CD14-positive monocyte (primary cell): ENCODE data around the gene ARFGEF3. TPM values are rescaled to one million over a fixed set of nuclear protein-coding genes. Genes with fewer than 3 reads are reported as not detected.

Experiments
- DNase-seq, 3 donors: peaks; one replicate each; pipeline ENCODE4 v3.0.0-alpha.2; 2011 to 2022
- H2AFZ ChIP-seq: 2 replicates; pipeline ENCODE4 v1.6.0; 2012; ENCODE audit warnings: mild to moderate bottlenecking, low read depth, low read length, inconsistent platforms; ENCODE audit not compliant: insufficient read depth, poor library complexity, severe bottlenecking
- H3K27ac ChIP-seq, 2 donors: 1 replicate in 1 of 2; 2 replicates in 1 of 2; pipeline ENCODE4 v1.5.1; 2012 to 2013; ENCODE audit warnings: low read length in 2 of 2, control low read depth in 1 of 2, inconsistent platforms in 1 of 2, low read depth in 1 of 2, mild to moderate bottlenecking in 1 of 2
- H3K27me3 ChIP-seq, 2 donors: one replicate each; pipeline versions ENCODE4 v1.6.0 to v1.6.1; 2011 to 2013; ENCODE audit warnings: low read length in 2 of 2; ENCODE audit not compliant: control insufficient read depth in 2 of 2, insufficient read depth in 2 of 2
- H3K36me3 ChIP-seq, 2 donors: replicated peaks in 1 of 2; 1 replicate in 1 of 2; 2 replicates in 1 of 2; pipeline versions ENCODE4 v1.5.1 to v1.6.1; 2012 to 2013; ENCODE audit warnings: low read length in 2 of 2, control low read depth in 1 of 2, inconsistent platforms in 1 of 2, mild to moderate bottlenecking in 1 of 2; ENCODE audit not compliant: insufficient read depth in 2 of 2, control insufficient read depth in 1 of 2
- H3K4me1 ChIP-seq, 2 donors: 1 replicate in 1 of 2; 2 replicates in 1 of 2; pipeline versions ENCODE4 v1.5.1 to v1.6.1; 2012 to 2013; ENCODE audit warnings: low read length in 2 of 2, control low read depth in 1 of 2, inconsistent platforms in 1 of 2, mild to moderate bottlenecking in 1 of 2, moderate library complexity in 1 of 2; ENCODE audit not compliant: insufficient read depth in 2 of 2, control insufficient read depth in 1 of 2
- H3K4me2 ChIP-seq: replicated peaks from 2 replicates; pipeline ENCODE3; 2012; ENCODE audit warnings: low read length, moderate library complexity, mild to moderate bottlenecking; ENCODE audit not compliant: poor library complexity, severe bottlenecking; ENCODE audit errors: extremely low read depth
- H3K4me3 ChIP-seq, 3 experiments: fragments of 200-600 bp in 1 of 3; sonication (generic) in 1 of 3; replicated peaks in 1 of 3; 1 replicate in 2 of 3; 2 replicates in 1 of 3; pipeline ENCODE4 v1.5.1; 2011 to 2013; ENCODE audit warnings: low read length in 3 of 3, mild to moderate bottlenecking in 3 of 3, control low read depth in 2 of 3, low read depth in 2 of 3, inconsistent platforms in 1 of 3, moderate library complexity in 1 of 3
- H3K79me2 ChIP-seq: 2 replicates; pipeline ENCODE4 v1.6.0; 2012; ENCODE audit warnings: mild to moderate bottlenecking, control low read depth, inconsistent platforms, low read length, moderate library complexity; ENCODE audit not compliant: insufficient read depth
- H3K9ac ChIP-seq: 2 replicates; pipeline ENCODE4 v1.6.0; 2017; ENCODE audit warnings: low read length, mild to moderate bottlenecking; ENCODE audit not compliant: insufficient read depth, poor library complexity, severe bottlenecking
- H3K9me3 ChIP-seq, 2 donors: replicated peaks in 1 of 2; 1 replicate in 1 of 2; 2 replicates in 1 of 2; pipeline versions ENCODE4 v1.5.1 to v1.6.1; 2012 to 2013; ENCODE audit warnings: low read length in 2 of 2, control low read depth in 1 of 2; ENCODE audit not compliant: control insufficient read depth in 1 of 2, insufficient read depth in 1 of 2
- H4K20me1 ChIP-seq: 2 replicates; pipeline ENCODE4 v1.6.0; 2012; ENCODE audit warnings: mild to moderate bottlenecking, low read length, control low read depth, moderate library complexity; ENCODE audit not compliant: insufficient read depth
- H3K27ac Mint-ChIP-seq, 7 donors: one replicate each; pipeline ENCODE4 v1.8.0; 2020; ENCODE audit warnings: mild to moderate bottlenecking in 7 of 7, mixed read lengths in 7 of 7, moderate library complexity in 6 of 7, inconsistent platforms in 2 of 7
- H3K27me3 Mint-ChIP-seq, 3 donors: one replicate each; pipeline ENCODE4 v1.8.0; 2021 to 2022; ENCODE audit warnings: low read depth in 3 of 3, mild to moderate bottlenecking in 3 of 3, mixed read lengths in 3 of 3, moderate library complexity in 3 of 3, inconsistent platforms in 1 of 3
- H3K36me3 Mint-ChIP-seq, 2 donors: one replicate each; pipeline ENCODE4 v1.8.0; 2020; ENCODE audit warnings: mixed read lengths in 2 of 2, inconsistent platforms in 1 of 2, mild to moderate bottlenecking in 1 of 2
- H3K4me1 Mint-ChIP-seq: one replicate; pipeline ENCODE4 v1.8.0; 2020; ENCODE audit warnings: mild to moderate bottlenecking, mixed read lengths
- H3K4me3 Mint-ChIP-seq, 2 donors: one replicate each; pipeline ENCODE4 v1.8.0; 2020; ENCODE audit warnings: mild to moderate bottlenecking in 2 of 2, mixed read lengths in 2 of 2, moderate library complexity in 1 of 2
- H3K9me3 Mint-ChIP-seq, 7 donors: one replicate each; pipeline ENCODE4 v1.8.0; 2020 to 2022; ENCODE audit warnings: mixed read lengths in 7 of 7, mild to moderate bottlenecking in 6 of 7, moderate library complexity in 6 of 7, inconsistent platforms in 2 of 7
- CTCF ChIP-seq: fragments of 200-600 bp; IDR thresholded peaks from one replicate; pipeline ENCODE4 v1.8.0; 2022; ENCODE audit warnings: antibody characterized with exemption, mild to moderate bottlenecking
- WGBS: methylation state at CpG from one replicate; pipeline ENCODE4 v1.1.5; 2013; ENCODE audit warnings: missing lambda C conversion rate; ENCODE audit not compliant: insufficient coverage; 5-methylcytosine and 5-hydroxymethylcytosine counted together
- intact Hi-C, 2 donors: fragments of 100-400 bp; cut with micrococcal nuclease; formaldehyde crosslinking; loops; one replicate each; pipeline versions ENCODE4 v1.15.0 to v1.15.1; 2023
- polyA plus RNA-seq, 3 donors: library from polyadenylated mRNA; depleted of rRNA in 1 of 3; unstranded in 2 of 3; stranded (reverse) in 1 of 3; fragments of 300-500 nt in 2 of 3; fragments of >200 nt in 1 of 3; fragmentation: Illumina TruSeq in 2 of 3; gene quantifications; 1 replicate in 2 of 3; 2 replicates in 1 of 3; pipeline ENCODE4 v1.2.3, GENCODE V29; 2012 to 2021

ARFGEF3 gene
- polyA plus RNA-seq, 3 donors: not detected

- Histone ChIP-seq H3K27ac (no peak overlapping the region), H3K4me3 (no peak overlapping the region), H3K9me3 (no peaks in the 10 kb centered on the region), H3K36me3 (no peaks in the 10 kb centered on the region), H3K4me1 (no peaks in the 10 kb centered on the region), H4K20me1 (no peaks in the 10 kb centered on the region), H2AFZ (no peak overlapping the region), H3K79me2 (no peaks in the 10 kb centered on the region), H3K4me2 (no peak overlapping the region), H3K9ac (no peak overlapping the region), H3K27me3 (no peaks in the 10 kb centered on the region)
- intact Hi-C loops: no loop called here
- H3K27ac Mint-ChIP-seq: no peak overlapping the region
- no peak overlapping the region for H3K4me3 Mint-ChIP-seq
- H3K4me1 Mint-ChIP-seq: peaks cover 5% of the 10 kb centered on the region
- H3K36me3 Mint-ChIP-seq: no peaks in the 10 kb centered on the region
- WGBS: 100% methylated on average over 1 of the region's 4 CpGs
- H3K9me3 Mint-ChIP-seq: no peaks in the 10 kb centered on the region
- no peak for TF ChIP-seq CTCF
- no peak for DNase-seq
- peaks cover 0 to 5% (median 1%) of the 10 kb centered on the region in 3 donors for H3K27me3 Mint-ChIP-seq
These were observed 65.1 kb downstream of the ARFGEF3 start for GRCh38 chr6:138226700-138227315.

- Histone ChIP-seq H3K4me3 (no peak overlapping the region), H4K20me1 (no peaks in the 10 kb centered on the region), H3K27ac (no peak overlapping the region), H3K36me3 (no peaks in the 10 kb centered on the region), H3K27me3 (no peaks in the 10 kb centered on the region), H3K9me3 (no peaks in the 10 kb centered on the region), H3K4me1 (no peaks in the 10 kb centered on the region), H2AFZ (no peak overlapping the region), H3K4me2 (no peak overlapping the region), H3K9ac (no peak overlapping the region), H3K79me2 (no peaks in the 10 kb centered on the region)
- Mint-ChIP-seq H3K4me1 (peaks cover 5% of the 10 kb centered on the region), H3K9me3 (no peaks in the 10 kb centered on the region), H3K4me3 (no peak overlapping the region), H3K27ac (no peak overlapping the region), H3K27me3 (peaks cover 0 to 7% (median 1%) of the 10 kb centered on the region in 3 donors), H3K36me3 (no peaks in the 10 kb centered on the region)
- no peak for TF ChIP-seq CTCF
- WGBS: 98% methylated on average over 7 of the region's 8 CpGs
- DNase-seq: no peak
- intact Hi-C loops: no loop called here
These were observed 65.6 kb downstream of the ARFGEF3 start for GRCh38 chr6:138227316-138227781.
